Vagina (tissue), 2 donors: Measurements from ENCODE around the gene CHCT1.

ENCODE experiments used
- POLR2A ChIP-seq, 2 donors: fragments of 450-650 bp; IDR thresholded peaks; one replicate each; pipeline ENCODE4 v1.6.1; 2017; ENCODE audit warnings: antibody characterized with exemption in 2 of 2, mild to moderate bottlenecking in 2 of 2, moderate library complexity in 2 of 2
- TF ChIP-seq, protein P1 (sequence below), 3 experiments: fragments of 450-650 bp in 2 of 3; fragments of 200-600 bp in 1 of 3; sonication (generic) in 1 of 3; IDR thresholded peaks; one replicate each; pipeline ENCODE4 v1.5.1; 2017 to 2019; ENCODE audit warnings: antibody characterized with exemption in 3 of 3, mild to moderate bottlenecking in 2 of 3, moderate library complexity in 2 of 3

DNA sequence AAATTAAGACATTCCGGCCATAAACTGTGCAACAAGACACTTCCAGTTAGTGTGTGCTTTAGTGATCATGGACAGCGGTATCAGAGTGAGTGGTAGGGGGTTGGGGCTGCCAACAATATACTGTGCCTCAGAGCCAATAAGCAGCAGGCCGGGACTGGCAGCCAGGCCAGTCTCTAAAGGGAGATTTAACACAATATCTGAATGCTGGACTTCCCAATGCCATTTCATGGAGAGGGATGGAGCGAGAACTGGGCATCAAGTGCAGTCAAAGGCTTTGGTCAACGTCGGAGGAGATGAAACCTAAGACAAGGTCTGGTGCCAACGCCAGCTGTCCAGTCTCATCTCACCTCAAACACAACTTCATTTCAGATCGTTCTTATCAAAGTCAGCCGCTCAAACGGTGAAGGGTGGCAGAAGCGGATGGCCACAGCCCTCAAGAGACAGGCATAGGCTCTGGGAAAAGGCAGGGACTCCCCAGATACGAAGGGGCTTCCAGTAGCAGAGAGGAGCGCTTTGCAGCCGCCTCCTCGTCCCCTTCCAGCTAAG lies 31.3 kb upstream of the CHCT1 start:
- TF ChIP-seq, protein P1, sequence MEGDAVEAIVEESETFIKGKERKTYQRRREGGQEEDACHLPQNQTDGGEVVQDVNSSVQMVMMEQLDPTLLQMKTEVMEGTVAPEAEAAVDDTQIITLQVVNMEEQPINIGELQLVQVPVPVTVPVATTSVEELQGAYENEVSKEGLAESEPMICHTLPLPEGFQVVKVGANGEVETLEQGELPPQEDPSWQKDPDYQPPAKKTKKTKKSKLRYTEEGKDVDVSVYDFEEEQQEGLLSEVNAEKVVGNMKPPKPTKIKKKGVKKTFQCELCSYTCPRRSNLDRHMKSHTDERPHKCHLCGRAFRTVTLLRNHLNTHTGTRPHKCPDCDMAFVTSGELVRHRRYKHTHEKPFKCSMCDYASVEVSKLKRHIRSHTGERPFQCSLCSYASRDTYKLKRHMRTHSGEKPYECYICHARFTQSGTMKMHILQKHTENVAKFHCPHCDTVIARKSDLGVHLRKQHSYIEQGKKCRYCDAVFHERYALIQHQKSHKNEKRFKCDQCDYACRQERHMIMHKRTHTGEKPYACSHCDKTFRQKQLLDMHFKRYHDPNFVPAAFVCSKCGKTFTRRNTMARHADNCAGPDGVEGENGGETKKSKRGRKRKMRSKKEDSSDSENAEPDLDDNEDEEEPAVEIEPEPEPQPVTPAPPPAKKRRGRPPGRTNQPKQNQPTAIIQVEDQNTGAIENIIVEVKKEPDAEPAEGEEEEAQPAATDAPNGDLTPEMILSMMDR (IDR thresholded peaks at IDR 0.05), result no peak
- TF ChIP-seq POLR2A (IDR thresholded peaks at IDR 0.05), result no peak
